ENCODE data around the gene HOXC9. TPM values are rescaled to one million over a fixed set of nuclear protein-coding genes. Genes with fewer than 3 reads are reported as not detected.

HOXC9 gene
- total RNA-seq (2014; rRNA removed; shearing (Covaris generic)): 7.3 and 12.6 TPM in 2 replicates

DNA sequence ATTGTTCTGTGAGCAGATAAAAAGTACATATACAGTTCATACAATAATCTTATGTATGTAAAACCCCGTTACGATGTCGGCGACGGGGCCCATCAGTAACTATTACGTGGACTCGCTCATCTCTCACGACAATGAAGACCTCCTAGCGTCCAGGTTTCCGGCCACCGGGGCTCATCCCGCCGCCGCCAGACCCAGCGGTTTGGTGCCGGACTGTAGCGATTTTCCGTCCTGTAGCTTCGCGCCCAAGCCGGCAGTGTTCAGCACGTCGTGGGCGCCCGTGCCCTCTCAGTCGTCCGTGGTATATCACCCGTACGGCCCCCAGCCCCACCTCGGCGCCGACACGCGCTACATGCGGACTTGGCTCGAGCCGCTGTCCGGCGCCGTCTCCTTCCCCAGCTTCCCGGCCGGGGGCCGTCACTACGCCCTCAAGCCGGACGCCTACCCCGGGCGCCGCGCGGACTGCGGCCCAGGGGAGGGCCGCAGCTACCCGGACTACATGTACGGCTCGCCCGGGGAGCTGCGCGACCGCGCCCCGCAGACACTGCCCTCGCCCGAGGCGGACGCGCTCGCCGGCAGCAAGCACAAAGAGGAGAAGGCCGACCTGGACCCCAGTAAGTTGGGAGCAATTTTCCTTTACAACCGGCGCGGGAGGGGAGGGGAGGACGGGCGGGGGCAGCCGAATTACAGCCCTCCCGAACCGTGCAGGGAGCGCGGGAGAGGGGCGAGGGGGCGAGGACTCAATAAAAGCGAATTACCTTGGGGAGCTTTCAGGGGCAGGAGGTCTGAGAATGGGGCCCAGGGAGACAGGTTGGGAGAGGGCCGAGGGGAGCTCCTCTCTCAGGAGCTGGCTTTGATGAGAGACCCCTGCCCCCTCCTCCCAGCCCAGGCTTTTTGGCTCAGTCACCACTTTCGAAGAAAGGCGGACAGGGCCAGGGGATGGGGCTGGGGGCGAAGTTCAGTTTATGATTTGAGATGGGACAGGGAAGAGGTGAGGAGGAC lies at the start of gene HOXC9:
Gene HOXC9, plus strand, starts transcription at position 46 of the 999 bp plus-strand sequence. Its CDS starts 28 bp downstream, at position 74.
- peak; percentile 65 for DNase-seq (ENCODE audit: low read depth)

DNA sequence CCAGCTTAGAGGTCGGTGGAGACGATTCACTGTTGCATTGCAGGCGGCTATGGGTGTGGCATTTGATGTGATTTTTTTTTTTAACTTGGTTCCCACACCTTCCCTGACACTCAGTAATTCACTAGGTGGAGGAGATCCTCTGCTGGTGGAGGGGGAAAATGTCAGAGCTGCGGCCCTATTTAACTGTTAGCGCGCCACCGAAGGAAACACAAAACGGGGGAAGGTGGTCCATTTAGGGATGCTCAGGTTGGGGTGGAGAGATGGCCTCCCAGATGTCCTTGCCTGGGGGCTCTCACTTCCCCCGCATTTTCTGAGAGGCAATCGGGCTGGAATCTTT lies 49.6 kb upstream of the HOXC9 start:
- no peak for DNase-seq (ENCODE audit: low read depth)

- no peak for DNase-seq (ENCODE audit: low read depth)
These were observed 49.0 kb upstream of the HOXC9 start for GRCh38 chr12:53950789-53951576.

DNA sequence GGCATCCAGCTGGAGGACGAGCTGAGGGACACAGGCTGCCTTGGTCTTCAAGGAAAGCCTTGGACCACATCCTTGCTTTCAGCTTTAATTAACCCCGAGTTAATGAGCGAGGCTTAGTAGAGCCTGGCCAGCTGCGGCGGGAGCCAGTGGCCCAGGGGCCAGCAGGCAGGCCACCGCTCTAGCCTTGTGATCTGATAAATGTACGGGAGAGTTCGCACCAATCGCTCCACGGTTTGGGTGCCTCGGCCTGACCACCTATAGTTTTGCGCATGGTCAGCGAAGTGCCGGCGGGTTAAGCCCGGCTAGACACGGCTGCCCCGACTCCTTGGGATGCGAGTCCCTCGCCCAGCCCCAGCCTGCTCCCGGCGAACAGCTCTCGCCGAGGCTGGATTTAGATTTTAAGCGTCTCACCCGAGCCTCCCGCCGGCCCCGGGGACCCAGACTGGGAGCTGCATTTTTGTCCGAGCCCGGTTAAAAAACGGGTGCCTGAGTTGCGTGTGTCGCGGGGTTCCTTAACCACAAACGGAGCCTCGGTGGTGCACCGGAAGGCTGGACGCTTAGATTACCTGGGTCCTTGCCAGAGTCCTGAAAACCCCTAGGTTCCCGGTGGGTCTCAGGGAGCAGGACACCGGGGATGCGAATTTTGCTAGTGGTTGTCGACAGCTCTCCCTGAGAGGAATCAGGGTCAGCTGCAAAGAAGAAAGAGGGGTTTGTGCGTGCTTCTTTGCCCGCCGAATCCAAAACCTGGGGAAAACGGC lies 48.2 kb upstream of the HOXC9 start:
- DNase-seq (ENCODE audit: low read depth): no peak

GRCh38 chr12:53952335-53952694 lies 47.6 kb upstream of the HOXC9 start:
- DNase-seq (ENCODE audit: low read depth): no peak

DNA sequence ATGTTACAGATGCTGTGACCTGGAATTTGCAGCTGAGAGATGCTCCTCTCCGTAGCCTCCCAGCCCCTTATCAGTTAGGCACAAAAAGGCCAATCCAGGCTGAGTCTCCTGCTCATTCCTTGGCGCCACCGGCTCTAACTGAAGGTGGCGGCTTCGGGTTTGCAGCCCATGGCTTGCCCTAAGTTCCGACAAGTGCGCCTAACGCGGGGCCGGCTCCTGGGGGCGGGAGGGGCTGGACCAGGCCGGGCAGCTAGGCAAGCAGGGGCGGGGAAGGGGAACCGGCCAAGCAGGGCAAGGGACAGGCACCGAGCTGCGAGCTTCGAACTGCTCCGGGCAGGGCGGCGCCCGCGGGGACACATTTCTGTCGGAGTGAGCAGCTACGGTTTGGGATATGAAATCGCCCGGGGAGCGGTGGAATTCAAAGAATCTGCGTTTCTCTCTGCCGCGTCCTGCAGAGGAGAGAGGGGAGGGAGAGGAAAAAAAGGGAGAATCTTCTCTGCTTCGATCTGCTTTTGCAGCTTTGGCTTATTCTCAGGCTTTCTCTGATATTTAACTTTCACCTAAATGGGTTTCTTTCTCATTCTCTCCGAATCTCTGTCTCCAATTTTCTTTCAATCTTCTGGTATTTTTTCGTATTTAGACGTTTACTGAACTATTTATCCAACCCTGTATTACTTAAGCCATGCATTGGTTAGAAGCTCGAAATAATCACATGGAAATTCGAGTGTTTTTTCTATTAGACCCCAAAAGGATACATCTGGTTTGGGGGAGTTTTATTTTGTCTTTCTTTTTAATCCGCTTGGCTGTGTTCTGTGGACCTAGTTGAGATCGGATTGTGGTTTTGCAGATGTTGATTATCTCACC lies 46.9 kb upstream of the HOXC9 start:
- no peak for DNase-seq (ENCODE audit: low read depth)

DNA sequence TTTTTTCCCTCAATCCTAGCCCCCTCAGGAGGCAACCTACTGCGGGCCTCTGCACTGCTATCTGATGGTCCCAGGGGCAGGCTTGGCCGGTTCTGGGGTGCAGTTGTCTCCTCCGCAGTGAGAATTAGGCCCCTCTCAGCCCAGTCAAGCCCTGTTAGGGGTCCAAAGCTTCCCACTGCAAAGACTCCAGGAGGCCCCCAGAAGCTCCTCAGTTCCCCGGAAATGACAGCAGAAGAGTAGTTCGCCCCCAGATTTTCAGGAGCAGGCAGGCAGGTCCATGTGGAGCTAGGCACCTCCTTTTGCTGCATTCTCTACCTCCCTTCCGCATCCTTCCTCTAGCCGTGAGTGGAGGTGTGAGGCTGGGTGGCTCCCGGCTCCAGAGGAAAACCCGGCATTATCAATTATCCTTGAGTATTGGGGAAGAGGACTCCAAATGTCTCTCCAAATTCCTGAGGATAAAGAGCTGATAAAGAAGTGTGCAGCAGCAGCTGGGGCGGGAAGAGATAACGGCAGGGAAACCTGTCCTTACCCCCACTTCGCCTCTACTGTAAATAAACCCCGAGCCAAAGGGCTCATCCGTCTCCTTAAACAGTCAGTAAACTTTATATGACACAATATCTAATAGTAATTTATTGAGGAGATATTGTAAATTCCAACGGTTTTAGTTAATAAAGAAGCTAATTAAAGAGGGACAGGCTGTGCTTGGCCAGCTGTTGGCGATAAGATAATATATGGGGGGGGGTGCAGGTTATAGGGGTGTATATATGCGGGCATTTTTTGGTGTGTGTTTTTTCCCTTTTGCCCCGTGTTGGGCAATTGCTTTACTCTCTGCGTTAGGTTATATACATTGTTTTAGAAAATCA lies 45.9 kb upstream of the HOXC9 start:
- DNase-seq (ENCODE audit: low read depth): no peak

DNA sequence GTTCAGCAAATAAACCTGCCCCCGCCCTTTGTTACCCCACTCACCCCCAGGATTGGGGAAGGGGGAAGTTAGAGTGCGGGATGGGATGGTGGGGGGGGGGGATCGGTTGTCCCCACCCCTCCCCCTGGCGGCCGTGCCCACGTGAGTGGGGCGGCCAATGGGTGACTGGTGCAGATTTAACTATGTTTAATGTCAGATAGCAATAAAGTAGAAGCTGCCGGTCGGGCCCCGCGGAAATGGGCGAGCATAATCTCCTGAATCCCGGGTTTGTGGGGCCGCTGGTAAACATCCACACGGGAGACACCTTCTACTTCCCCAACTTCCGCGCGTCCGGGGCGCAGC lies 45.3 kb upstream of the HOXC9 start, which contains the start of gene HOXC12:
Gene HOXC12, plus strand, starts transcription at position 210 of the 342 bp plus-strand sequence. Its CDS starts 27 bp downstream, at position 237.
- DNase-seq (ENCODE audit: low read depth): peak; percentile 64

GRCh38 chr12:53955036-53955775 lies 44.8 kb upstream of the HOXC9 start:
- DNase-seq (ENCODE audit: low read depth): peak; percentile 59

- DNase-seq (ENCODE audit: low read depth): no peak
These were observed 44.1 kb upstream of the HOXC9 start for GRCh38 chr12:53955776-53956250.

DNA sequence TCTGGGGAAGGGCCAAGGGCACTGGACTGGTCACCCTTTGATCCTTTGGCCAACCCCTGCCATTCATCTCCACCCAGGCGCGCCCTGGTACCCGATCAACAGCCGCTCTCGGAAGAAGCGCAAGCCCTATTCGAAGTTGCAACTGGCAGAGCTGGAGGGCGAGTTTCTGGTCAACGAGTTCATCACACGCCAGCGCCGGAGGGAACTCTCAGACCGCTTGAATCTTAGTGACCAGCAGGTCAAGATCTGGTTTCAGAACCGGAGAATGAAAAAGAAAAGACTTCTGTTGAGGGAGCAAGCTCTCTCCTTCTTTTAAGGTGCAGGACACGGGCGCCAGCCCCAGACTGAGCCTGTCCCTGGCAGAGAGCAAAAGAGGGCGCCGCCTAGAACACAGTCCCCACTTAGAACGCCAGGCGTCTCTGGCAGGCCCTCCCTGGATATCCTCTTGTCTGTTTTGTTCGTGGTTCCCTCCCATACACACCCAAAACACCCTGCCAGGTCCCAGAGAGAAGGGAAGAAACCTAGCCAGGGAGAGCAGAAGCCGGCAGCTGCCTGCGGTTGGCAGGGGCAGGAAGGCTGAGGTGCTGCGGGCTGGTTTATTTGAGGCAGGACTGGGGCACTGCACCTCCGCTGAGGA lies 43.6 kb upstream of the HOXC9 start:
- DNase-seq (ENCODE audit: low read depth): no peak

DNA sequence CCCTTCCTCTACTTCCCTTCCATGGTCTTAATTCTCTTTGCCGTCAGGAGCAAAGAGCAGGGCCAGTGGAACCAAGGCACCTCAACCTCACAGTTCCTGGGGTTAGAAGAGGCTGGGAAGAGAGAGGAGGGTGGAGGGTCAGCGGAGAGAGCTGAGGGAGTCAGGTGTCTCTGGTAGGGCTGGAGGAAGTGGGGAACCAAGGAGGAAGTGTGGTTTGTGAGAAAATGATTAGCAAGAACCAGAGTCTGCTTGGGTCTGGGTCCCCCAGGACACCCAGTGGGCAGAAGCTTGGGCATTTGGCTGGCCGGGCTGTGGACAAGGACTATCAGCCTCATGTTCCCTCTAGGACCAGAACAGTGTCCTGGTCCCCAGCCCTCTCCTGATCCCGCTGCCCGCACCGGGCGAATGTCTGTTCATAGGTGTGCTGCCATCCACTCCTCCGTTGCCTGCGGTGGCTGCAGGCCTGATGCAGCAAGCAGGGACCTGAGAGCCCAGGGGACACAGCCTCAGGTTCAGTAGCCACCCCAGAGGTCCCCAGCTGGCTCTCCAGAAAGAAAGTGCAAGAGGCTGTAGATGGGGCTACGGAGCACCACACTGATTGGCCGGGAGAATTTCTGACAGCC lies 42.9 kb upstream of the HOXC9 start:
- no peak for DNase-seq (ENCODE audit: low read depth)

DNA sequence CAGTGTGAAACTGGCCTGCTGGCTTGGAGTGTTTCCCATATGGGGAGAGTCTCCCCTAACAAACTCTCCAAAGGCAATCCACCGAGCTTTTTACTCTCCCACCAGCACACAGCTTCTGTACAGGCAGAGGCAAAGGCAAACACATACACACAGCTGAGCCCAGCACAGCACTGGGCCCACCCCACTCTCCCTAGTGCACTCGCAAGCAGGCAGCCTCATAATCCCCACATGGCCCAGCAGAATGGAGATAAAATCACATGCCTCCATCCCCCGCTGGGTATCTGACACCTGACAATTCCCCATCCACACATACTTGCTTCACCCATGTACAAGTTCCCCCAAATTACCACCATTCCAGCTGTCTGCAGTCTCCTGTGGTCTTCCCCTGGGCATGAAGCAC lies 41.8 kb upstream of the HOXC9 start:
- DNase-seq (ENCODE audit: low read depth): no peak

GRCh38 chr12:53959314-53959713 lies 40.6 kb upstream of the HOXC9 start:
- DNase-seq (ENCODE audit: low read depth): no peak

- no peak for DNase-seq (ENCODE audit: low read depth)
These were observed 39.6 kb upstream of the HOXC9 start for GRCh38 chr12:53960187-53961024.

DNA sequence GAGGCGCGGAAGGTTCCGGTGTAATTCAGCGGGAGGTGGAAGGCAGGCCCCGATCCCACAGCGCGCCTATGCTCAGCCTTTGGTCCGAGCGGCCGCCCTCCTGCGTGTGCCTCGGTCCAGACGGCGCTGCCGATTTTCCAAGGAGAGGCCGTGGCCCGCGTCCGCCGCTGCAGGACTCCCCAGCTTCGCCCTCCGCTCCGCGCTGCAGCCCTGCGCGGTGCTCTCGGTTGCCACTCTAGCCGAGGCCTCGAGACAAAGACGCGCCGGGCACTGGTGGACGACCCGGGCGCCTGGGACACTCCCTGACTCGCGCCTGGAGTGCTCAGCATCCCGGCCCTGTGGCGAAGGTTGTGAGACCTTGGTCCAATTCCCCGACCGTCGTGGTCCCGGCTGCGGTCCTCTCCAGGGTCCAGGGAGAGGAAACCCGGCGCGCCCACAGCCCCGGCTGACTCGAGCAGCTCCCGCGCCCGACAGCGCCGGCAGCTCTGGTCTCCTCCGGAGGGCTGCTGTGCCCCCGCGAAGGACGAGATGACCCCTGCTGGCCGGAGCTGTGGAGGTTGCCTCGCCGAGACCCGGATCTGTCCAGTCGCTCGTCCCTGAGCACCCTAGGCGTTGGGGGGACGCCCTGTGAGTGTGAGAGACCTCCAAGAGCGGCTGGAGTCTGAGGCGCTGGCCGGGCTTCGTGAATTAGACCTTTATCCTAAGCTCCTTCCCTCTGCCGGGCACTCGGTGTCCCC lies 38.8 kb upstream of the HOXC9 start:
- no peak for DNase-seq (ENCODE audit: low read depth)

DNA sequence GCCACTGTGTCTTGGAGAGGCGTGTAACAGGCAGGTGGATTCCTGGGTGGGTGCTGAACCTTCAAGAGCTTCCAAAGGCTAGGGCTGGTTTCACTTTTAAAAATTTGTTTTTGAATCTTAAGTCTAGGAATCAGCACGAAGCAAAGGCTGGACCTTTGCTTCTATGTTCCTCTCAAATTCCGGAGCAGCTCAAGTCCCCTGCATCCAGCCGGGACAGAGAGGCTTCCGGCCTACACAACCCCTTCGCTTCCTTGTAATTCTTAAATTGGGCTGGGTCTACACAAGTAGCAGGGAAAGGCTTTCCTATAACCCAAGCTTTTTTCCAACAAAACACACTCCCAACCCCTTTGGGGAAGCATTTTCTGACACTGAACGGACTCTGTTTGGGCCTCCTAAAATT lies 37.0 kb upstream of the HOXC9 start:
- no peak for DNase-seq (ENCODE audit: low read depth)
